Measurements from ENCODE around the gene SERPINE2. TPM values are rescaled to one million over a fixed set of nuclear protein-coding genes. Genes with fewer than 3 reads are reported as not detected.

Gene SERPINE2
- total RNA-seq, 4 donors from 2014 or later = 6.8 to 91.5 (median 25.6) TPM

- TF ChIP-seq CTCF (IDR thresholded peaks at IDR 0.05) = no peak
- no peak for DNase-seq (ENCODE audit: low spot score)
- no peak for ATAC-seq (ENCODE audit: low FRiP score)
Measured at GRCh38 chr2:223930103-223930976, 108.7 kb downstream of the SERPINE2 start.

DNA sequence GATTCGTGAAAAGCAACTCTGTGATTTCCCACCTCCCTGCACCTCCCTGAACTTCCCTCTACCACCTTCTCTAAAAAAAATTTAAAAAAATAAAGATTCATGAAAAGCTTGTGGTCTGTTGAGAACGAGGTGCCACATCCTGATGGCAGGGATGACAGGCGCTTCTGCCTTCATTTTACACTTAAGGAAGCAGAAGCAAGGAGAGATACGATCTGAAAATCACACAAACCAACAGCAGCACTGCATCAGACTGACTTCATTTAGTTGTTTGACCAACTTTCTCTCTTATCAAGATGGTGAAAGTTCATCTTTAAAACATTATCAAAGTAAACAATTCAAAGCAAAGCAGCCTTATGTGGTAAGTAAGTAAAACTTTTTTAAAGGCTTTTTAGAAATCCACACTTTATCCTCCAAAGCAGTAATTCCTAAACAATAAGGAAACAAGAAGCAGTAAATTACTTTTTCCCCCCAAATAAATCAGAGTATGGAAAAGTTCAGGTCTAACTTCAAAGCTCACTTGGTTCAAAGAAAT is 109.4 kb downstream of the SERPINE2 start:
- DNase-seq (ENCODE audit: low spot score) = no peak
- TF ChIP-seq CTCF (IDR thresholded peaks at IDR 0.05) = no peak
- no peak for ATAC-seq (ENCODE audit: low FRiP score)

DNA sequence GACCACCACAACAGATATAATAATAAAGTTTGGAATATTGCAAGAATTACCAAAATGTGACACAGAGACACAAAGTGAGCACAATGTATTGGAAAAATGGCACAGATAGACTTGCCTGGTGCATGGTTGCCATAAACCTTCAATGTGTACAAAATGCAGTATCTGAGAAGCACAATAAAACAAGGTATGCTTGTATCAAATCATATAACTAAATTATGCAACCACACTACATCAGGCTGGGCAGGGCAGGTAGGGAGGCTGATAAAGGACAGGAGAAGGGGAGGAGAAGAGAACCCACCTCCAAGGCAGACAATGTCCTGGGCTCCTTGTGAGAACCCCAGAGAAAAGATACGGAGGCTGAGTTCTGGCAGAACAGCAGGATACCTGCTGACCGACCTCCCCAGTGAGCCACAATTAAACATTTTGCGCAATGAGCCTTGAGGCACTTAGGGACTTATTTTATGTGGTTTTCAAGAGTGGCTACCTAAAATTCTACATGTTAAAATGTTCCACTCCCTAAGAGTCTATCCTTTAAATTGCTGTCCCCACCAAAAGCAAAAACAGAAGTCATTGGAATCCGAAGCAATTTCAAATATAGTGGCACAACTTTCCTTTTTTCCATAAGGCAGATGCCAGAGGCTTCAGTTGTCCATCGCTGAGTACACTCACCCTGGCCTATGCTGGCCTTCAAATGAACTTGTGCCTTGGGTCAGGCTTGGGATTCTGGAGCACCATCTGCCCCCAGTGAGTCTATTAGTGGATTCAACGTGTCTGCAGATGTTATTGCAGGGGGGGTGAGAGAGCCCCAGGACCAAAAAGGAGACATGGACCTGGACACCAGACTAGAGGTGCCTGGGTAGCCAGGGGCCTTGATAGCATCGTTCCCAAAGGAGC is 110.7 kb downstream of the SERPINE2 start:
- TF ChIP-seq CTCF (IDR thresholded peaks at IDR 0.05) = no peak
- no peak for ATAC-seq (ENCODE audit: low FRiP score)

GRCh38 chr2:223925106-223925505 is 114.0 kb downstream of the SERPINE2 start:
- no peak for TF ChIP-seq CTCF (IDR thresholded peaks at IDR 0.05)
- ATAC-seq (ENCODE audit: low FRiP score) = no peak
- no peak for DNase-seq (ENCODE audit: low spot score)

More for the DNA sequence above, 110.7 kb downstream of the SERPINE2 start:
- no peak for DNase-seq (ENCODE audit: low spot score)

Other genes with a start within 250 kb of the SERPINE2 start
- gene AP1S3, start 201.7 kb downstream of the SERPINE2 start, total RNA-seq = 10 to 100 TPM in 1 of 4 donors, 1 to 10 TPM in 2, not detected in 1; 1.6 to 16.2 (median 4.9) TPM
- 10 to 100 TPM; 44.7 to 85.6 (median 54.2) TPM for gene WDFY1, start 94.0 kb downstream of the SERPINE2 start, total RNA-seq
- 10 to 100 TPM; 18.8 to 32.4 (median 21.1) TPM for gene MRPL44, start 81.8 kb downstream of the SERPINE2 start, total RNA-seq